ENCODE measurements around the gene NUP133. TPM values are rescaled to one million over a fixed set of nuclear protein-coding genes. Genes with fewer than 3 reads are reported as not detected.

The NUP133 gene
- total and polyA plus RNA-seq, 10 of the 15 experiments (the other 5 are each of a cell fraction or from before 2014, with no cell fraction given), result 10.9 to 45.4 (median 29.2) TPM

DNA sequence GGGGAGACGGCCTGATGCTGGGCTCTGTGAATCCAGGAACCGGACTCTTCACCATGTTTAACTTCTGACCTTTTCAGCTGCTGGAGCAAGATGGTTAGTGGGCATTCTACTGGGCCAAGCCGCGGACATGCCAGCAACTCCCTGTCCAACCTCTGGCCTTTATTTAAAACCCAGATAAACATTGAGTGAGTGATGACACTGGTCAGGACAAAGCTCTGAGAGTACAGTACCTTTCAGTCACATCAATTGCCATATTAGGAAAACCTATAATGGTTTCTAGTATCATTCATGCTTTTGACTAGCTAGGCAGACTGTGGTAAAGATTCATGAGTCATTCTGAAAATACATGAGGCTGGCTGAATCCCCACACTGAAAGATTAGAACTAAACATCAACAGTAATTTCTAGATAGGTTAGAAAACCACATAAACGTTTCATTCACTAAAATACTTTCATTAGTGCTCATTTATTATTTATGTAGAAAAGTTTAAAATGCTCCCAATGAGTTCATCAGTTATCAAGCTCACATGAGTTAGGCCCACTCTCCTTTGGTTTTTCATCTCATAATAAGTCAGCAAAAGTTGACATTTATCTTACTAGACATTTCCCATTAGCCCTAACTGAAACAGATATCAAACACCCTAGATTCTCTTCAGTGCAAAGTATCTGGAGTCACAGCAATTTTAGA lies 67.1 kb downstream of the NUP133 start:
- peak; percentile 88 for DNase-seq (ENCODE audit: low read depth, low spot score)
- no peak overlapping the region for H3K4me3 ChIP-seq
- H3K9ac ChIP-seq (ENCODE audit: control insufficient read depth, insufficient read depth, low read length), result no peak overlapping the region
- ChIA-PET POLR2A (interaction anchor here (1.8 kb wide), 1 partner anchor 39 kb away, joined by 7 read pairs; no protein-coding TSS in a partner anchor), CTCF (interaction anchor here (0.9 to 3.9 kb wide), 8 partner anchors 12 to 212 kb away, joined by 3 to 33 read pairs (median 4); no protein-coding TSS in a partner anchor), SMC1A (ENCODE audit: uncharacterized antibody, unreplicated experiment) (interaction anchor here (0.7 to 3.6 kb wide), 15 partner anchors 9 to 773 kb away, joined by 3 to 38 read pairs (median 4); no protein-coding TSS in a partner anchor), RAD21 (ENCODE audit: unreplicated experiment) (interaction anchor here (1.0 to 2.4 kb wide), 8 partner anchors 9 to 210 kb away, joined by 3 to 16 read pairs (median 4); partner anchors contain the start of gene ABCB10)
- in situ Hi-C loops (cut with MboI), result no loop called here
- no peaks in the 10 kb centered on the region for H3K79me2 ChIP-seq (ENCODE audit: control insufficient read depth, insufficient read depth, low read length)
- peaks cover 0 to 3% of the 10 kb centered on the region in 2 experiments; a peak in 1 of 4 replicates for H3K36me3 ChIP-seq (ENCODE audit: control insufficient read depth in 2 of 2, insufficient read depth in 2 of 2, low read length in 1 of 2)
- H3K9me3 ChIP-seq (replicated peaks; ENCODE audit: control insufficient read depth, insufficient read depth, low read length), result no peaks in the 10 kb centered on the region; the same call in 2 of the 3 replicates
- H3K27ac ChIP-seq (ENCODE audit: control insufficient read depth, insufficient read depth), result 0 out of 2 replicates have a peak overlapping the region, but pooled peaks have one; percentile 0
- intact Hi-C loops (cut with micrococcal nuclease; ENCODE audit: unreplicated experiment), result loop anchor here (1.0 to 5.0 kb wide), 4 partner anchors 38 to 169 kb away; partner anchors contain the start of gene RAB4A
- H3K4me2 ChIP-seq (ENCODE audit: control insufficient read depth, insufficient read depth), result 0 out of 2 replicates have a peak overlapping the region, but pooled peaks have one; percentile 30
- H3K27me3 ChIP-seq (replicated peaks in 1 of 2; ENCODE audit: control insufficient read depth in 2 of 2, insufficient read depth in 2 of 2, low read length in 1 of 2), result no peaks in the 10 kb centered on the region
- peaks cover 3% of the 10 kb centered on the region for H4K20me1 ChIP-seq (ENCODE audit: control insufficient read depth, insufficient read depth)
- no TSS peak for BruUV-seq (replicated peaks)
- FAIRE-seq, result peak; percentile 97
- no peak overlapping the region for H2AFZ ChIP-seq (ENCODE audit: control insufficient read depth, low read depth, low read length)
- peaks cover 17% of the 10 kb centered on the region for H3K4me1 ChIP-seq (ENCODE audit: control insufficient read depth, insufficient read depth, low read length)
- ATAC-seq, result peak; percentile 98
- 39% methylated on average over 5 of the region's 5 CpGs for WGBS (ENCODE audit: insufficient coverage, insufficient replicate concordance, low lambda C conversion rate, missing lambda C conversion rate)
- TF ChIP-seq DPF2 (IDR thresholded peaks at IDR 0.05), result peak; percentile 85
- no peak for TF ChIP-seq ESRRA (IDR thresholded peaks at IDR 0.05; ENCODE audit: low read length)
- peak; percentile 97 for TF ChIP-seq JUND (IDR thresholded peaks at IDR 0.05; ENCODE audit: low read depth, low read length)
- peak; percentile 43; the same call in 1 of the 2 replicates for TF ChIP-seq ELK1 (IDR thresholded peaks at IDR 0.05; ENCODE audit: low read depth, low read length)
- TF ChIP-seq RELB (IDR thresholded peaks at IDR 0.05; ENCODE audit: low read depth), result peak; percentile 79
- TF ChIP-seq IKZF1 (conservative IDR thresholded peaks at IDR 0.05), result peak; percentile 63
- peak; percentile 81; the same call in 1 of the 2 replicates for TF ChIP-seq BCL11A (IDR thresholded peaks at IDR 0.05; ENCODE audit: low read depth, low read length)
- TF ChIP-seq KLF5 (IDR thresholded peaks at IDR 0.05; ENCODE audit: partially characterized antibody), result no peak
- TF ChIP-seq ZBTB33 (IDR thresholded peaks at IDR 0.05), result peak; percentile 32; the same call in 1 of the 2 replicates
- peak; percentile 83 for TF ChIP-seq CREM (IDR thresholded peaks at IDR 0.05; ENCODE audit: low read depth)
- 0 out of 2 replicates have a peak, but pooled peaks have one; percentile 65 for TF ChIP-seq TCF3 (IDR thresholded peaks at IDR 0.05; ENCODE audit: borderline replicate concordance, insufficient read depth, low read depth, low read length)
- TF ChIP-seq, protein P1, sequence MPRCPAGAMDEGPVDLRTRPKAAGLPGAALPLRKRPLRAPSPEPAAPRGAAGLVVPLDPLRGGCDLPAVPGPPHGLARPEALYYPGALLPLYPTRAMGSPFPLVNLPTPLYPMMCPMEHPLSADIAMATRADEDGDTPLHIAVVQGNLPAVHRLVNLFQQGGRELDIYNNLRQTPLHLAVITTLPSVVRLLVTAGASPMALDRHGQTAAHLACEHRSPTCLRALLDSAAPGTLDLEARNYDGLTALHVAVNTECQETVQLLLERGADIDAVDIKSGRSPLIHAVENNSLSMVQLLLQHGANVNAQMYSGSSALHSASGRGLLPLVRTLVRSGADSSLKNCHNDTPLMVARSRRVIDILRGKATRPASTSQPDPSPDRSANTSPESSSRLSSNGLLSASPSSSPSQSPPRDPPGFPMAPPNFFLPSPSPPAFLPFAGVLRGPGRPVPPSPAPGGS (IDR thresholded peaks at IDR 0.05; ENCODE audit: borderline replicate concordance, insufficient read depth, low read depth, low read length, poor library complexity, severe bottlenecking), result peak; percentile 61
- TF ChIP-seq, protein P2, sequence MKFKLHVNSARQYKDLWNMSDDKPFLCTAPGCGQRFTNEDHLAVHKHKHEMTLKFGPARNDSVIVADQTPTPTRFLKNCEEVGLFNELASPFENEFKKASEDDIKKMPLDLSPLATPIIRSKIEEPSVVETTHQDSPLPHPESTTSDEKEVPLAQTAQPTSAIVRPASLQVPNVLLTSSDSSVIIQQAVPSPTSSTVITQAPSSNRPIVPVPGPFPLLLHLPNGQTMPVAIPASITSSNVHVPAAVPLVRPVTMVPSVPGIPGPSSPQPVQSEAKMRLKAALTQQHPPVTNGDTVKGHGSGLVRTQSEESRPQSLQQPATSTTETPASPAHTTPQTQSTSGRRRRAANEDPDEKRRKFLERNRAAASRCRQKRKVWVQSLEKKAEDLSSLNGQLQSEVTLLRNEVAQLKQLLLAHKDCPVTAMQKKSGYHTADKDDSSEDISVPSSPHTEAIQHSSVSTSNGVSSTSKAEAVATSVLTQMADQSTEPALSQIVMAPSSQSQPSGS (IDR thresholded peaks at IDR 0.05; ENCODE audit: low read length), result peak; percentile 94
- peak; percentile 96 for TF ChIP-seq ZNF24 (IDR thresholded peaks at IDR 0.05)
- peak; percentile 91 for TF ChIP-seq ATF7 (IDR thresholded peaks at IDR 0.05; ENCODE audit: low read depth)
